HEK293 (cell line): ENCODE results near the gene AEBP2.

ENCODE experiments used
- SALL2 ChIP-seq: fragments of 450-650 bp; formaldehyde crosslinking; IDR thresholded peaks from 2 replicates; pipeline ENCODE4 v1.5.0; 2017; ENCODE audit warnings: missing biosample characterization, mild to moderate bottlenecking, missing genetic modification characterization, borderline replicate concordance
- SP2 ChIP-seq: fragments of 450-650 bp; formaldehyde crosslinking; IDR thresholded peaks from 2 replicates; pipeline ENCODE4 v1.5.1; 2016; ENCODE audit warnings: missing biosample characterization, missing genetic modification characterization
- ZBTB17 ChIP-seq: fragments of 450-650 bp; formaldehyde crosslinking; IDR thresholded peaks from 2 replicates; pipeline ENCODE4 v1.5.1; 2016; ENCODE audit warnings: missing biosample characterization, missing genetic modification characterization
- ZNF140 ChIP-seq: fragments of 450-650 bp; formaldehyde crosslinking; IDR thresholded peaks from 2 replicates; pipeline ENCODE4 v1.5.1; 2016; ENCODE audit warnings: missing biosample characterization, missing genetic modification characterization
- ZNF239 ChIP-seq: fragments of 450-650 bp; formaldehyde crosslinking; IDR thresholded peaks from 2 replicates; pipeline ENCODE4 v1.5.1; 2016; ENCODE audit warnings: missing biosample characterization, missing genetic modification characterization
- ZNF248 ChIP-seq: fragments of 450-650 bp; formaldehyde crosslinking; IDR thresholded peaks from 2 replicates; pipeline ENCODE4 v1.5.1; 2017; ENCODE audit warnings: missing biosample characterization, missing genetic modification characterization
- ZNF274 ChIP-seq, 2 experiments: fragments of 200-500 bp in 1 of 2; fragments of 450-650 bp in 1 of 2; sonication (Bioruptor generic) in 1 of 2; formaldehyde crosslinking in 1 of 2; IDR thresholded peaks; 2 replicates each; pipeline versions ENCODE4 v1.5.1 to v1.6.1; 2014 to 2016; ENCODE audit warnings: borderline replicate concordance in 1 of 2, inconsistent platforms in 1 of 2, low read length in 1 of 2, missing biosample characterization in 1 of 2, missing genetic modification characterization in 1 of 2
- ZNF350 ChIP-seq: fragments of 450-650 bp; formaldehyde crosslinking; IDR thresholded peaks from 2 replicates; pipeline ENCODE4 v1.5.0; 2017; ENCODE audit warnings: missing biosample characterization, mild to moderate bottlenecking, missing genetic modification characterization
- ZNF529 ChIP-seq: fragments of 450-650 bp; formaldehyde crosslinking; IDR thresholded peaks from 2 replicates; pipeline ENCODE4 v1.5.1; 2017; ENCODE audit warnings: missing genetic modification characterization, missing biosample characterization; ENCODE audit not compliant: insufficient replicate concordance
- ZSCAN16 ChIP-seq: fragments of 450-650 bp; formaldehyde crosslinking; IDR thresholded peaks from 2 replicates; pipeline ENCODE4 v1.5.1; 2016; ENCODE audit warnings: missing biosample characterization, missing genetic modification characterization
- TF ChIP-seq, protein P1 (sequence below): fragments of 450-650 bp; formaldehyde crosslinking; IDR thresholded peaks from 2 replicates; pipeline ENCODE4 v1.5.1; 2016; ENCODE audit warnings: missing biosample characterization, missing genetic modification characterization
- TF ChIP-seq, protein P2 (sequence below): fragments of 450-650 bp; formaldehyde crosslinking; IDR thresholded peaks from 2 replicates; pipeline ENCODE4 v1.5.1; 2017; ENCODE audit warnings: missing biosample characterization, missing genetic modification characterization
- TF ChIP-seq, protein P3 (sequence below): fragments of 450-650 bp; formaldehyde crosslinking; conservative IDR thresholded peaks from 2 replicates; pipeline ENCODE4 v1.5.1; 2016; ENCODE audit warnings: low read depth, missing biosample characterization, missing genetic modification characterization

DNA sequence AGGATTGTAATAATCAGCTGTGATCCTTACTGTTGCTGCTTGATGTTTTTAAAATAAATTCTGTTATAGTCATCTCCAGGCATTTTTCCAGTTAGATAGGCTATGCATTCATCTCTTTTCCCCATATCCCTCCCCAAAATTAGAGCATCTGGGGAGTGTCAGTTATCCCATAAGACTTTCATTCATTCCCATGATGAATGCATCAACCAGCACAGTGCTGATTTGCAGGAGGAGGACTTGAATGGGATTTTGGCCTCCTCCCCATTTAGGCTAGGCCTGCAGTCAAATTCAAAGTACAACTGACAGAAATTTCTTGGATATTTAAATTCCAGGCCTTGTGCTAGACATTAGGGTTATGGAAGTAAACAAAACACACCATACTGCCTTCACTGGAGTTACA lies 99.8 kb downstream of the AEBP2 start:
- TF ChIP-seq ZNF239 (tag by site-specific recombination) = no peak
- TF ChIP-seq ZNF140 = no peak
- TF ChIP-seq, protein P1, sequence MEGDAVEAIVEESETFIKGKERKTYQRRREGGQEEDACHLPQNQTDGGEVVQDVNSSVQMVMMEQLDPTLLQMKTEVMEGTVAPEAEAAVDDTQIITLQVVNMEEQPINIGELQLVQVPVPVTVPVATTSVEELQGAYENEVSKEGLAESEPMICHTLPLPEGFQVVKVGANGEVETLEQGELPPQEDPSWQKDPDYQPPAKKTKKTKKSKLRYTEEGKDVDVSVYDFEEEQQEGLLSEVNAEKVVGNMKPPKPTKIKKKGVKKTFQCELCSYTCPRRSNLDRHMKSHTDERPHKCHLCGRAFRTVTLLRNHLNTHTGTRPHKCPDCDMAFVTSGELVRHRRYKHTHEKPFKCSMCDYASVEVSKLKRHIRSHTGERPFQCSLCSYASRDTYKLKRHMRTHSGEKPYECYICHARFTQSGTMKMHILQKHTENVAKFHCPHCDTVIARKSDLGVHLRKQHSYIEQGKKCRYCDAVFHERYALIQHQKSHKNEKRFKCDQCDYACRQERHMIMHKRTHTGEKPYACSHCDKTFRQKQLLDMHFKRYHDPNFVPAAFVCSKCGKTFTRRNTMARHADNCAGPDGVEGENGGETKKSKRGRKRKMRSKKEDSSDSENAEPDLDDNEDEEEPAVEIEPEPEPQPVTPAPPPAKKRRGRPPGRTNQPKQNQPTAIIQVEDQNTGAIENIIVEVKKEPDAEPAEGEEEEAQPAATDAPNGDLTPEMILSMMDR = no peak
- TF ChIP-seq ZBTB17 (tag by site-specific recombination) = no peak
- TF ChIP-seq ZNF274 (IDR thresholded peaks at IDR 0.05; ENCODE audit: low read length) = no peak
- no peak for TF ChIP-seq ZNF274 (tag by site-specific recombination; IDR thresholded peaks at IDR 0.05; ENCODE audit: borderline replicate concordance)
- TF ChIP-seq, protein P2, sequence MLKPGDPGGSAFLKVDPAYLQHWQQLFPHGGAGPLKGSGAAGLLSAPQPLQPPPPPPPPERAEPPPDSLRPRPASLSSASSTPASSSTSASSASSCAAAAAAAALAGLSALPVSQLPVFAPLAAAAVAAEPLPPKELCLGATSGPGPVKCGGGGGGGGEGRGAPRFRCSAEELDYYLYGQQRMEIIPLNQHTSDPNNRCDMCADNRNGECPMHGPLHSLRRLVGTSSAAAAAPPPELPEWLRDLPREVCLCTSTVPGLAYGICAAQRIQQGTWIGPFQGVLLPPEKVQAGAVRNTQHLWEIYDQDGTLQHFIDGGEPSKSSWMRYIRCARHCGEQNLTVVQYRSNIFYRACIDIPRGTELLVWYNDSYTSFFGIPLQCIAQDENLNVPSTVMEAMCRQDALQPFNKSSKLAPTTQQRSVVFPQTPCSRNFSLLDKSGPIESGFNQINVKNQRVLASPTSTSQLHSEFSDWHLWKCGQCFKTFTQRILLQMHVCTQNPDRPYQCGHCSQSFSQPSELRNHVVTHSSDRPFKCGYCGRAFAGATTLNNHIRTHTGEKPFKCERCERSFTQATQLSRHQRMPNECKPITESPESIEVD = no peak
- no peak for TF ChIP-seq ZSCAN16 (tag by site-specific recombination)
- TF ChIP-seq ZNF248 (tag by site-specific recombination) = no peak
- no peak for TF ChIP-seq SP2 (tag by site-specific recombination)
- no peak for TF ChIP-seq SALL2
- TF ChIP-seq, protein P3, sequence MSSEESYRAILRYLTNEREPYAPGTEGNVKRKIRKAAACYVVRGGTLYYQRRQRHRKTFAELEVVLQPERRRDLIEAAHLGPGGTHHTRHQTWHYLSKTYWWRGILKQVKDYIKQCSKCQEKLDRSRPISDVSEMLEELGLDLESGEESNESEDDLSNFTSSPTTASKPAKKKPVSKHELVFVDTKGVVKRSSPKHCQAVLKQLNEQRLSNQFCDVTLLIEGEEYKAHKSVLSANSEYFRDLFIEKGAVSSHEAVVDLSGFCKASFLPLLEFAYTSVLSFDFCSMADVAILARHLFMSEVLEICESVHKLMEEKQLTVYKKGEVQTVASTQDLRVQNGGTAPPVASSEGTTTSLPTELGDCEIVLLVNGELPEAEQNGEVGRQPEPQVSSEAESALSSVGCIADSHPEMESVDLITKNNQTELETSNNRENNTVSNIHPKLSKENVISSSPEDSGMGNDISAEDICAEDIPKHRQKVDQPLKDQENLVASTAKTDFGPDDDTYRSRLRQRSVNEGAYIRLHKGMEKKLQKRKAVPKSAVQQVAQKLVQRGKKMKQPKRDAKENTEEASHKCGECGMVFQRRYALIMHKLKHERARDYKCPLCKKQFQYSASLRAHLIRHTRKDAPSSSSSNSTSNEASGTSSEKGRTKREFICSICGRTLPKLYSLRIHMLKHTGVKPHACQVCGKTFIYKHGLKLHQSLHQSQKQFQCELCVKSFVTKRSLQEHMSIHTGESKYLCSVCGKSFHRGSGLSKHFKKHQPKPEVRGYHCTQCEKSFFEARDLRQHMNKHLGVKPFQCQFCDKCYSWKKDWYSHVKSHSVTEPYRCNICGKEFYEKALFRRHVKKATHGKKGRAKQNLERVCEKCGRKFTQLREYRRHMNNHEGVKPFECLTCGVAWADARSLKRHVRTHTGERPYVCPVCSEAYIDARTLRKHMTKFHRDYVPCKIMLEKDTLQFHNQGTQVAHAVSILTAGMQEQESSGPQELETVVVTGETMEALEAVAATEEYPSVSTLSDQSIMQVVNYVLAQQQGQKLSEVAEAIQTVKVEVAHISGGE (tag by site-specific recombination) = no peak
- TF ChIP-seq ZNF350 (tag by site-specific recombination) = no peak
- TF ChIP-seq ZNF529 (tag by site-specific recombination) = no peak
